HepG2 (cell line): ENCODE measurements around the gene PTCD3. TPM values are rescaled to one million over a fixed set of nuclear protein-coding genes. Genes with fewer than 3 reads are reported as not detected.

ENCODE experiments used
- ATAC-seq: fragments of 200-7000 bp; cut with Tn5 transposase; 3 replicates; pipeline ENCODE4 v1.9.1; 2020; ENCODE audit warnings: mild to moderate bottlenecking, moderate library complexity
- BruUV-seq: library from RNA; stranded (reverse); fragments of 400-500 nt; replicated peaks from 2 replicates; lab custom pipeline; 2021; lab: Mats Ljungman, UMichigan
- CTCF ChIA-PET: fragments of 300-600 bp; formaldehyde crosslinking; extraction: SDS; loops from one replicate; lab custom pipeline; 2021; ENCODE audit warnings: low total read pairs, inconsistent platforms, low intra/inter-chr PET ratio; lab: Yijun Ruan, JAX
- POLR2A ChIA-PET: fragments of 350-600 bp; sonication (Branson Sonifier 250); formaldehyde crosslinking; loops from one replicate; lab custom pipeline; 2020; ENCODE audit warnings: antibody characterized with exemption, inconsistent platforms; lab: Yijun Ruan, JAX
- DNase-seq: peaks from one replicate; pipeline ENCODE4 v3.0.0-alpha.2; 2015; ENCODE audit warnings: low spot score
- FAIRE-seq: peaks from 3 replicates; lab custom pipeline; 2011; peaks lifted over from hg19 to GRCh38; lab: Jason Lieb, UNC
- H2AFZ ChIP-seq: one replicate; pipeline ENCODE4 v1.6.1; 2011; ENCODE audit warnings: low read length, inconsistent platforms
- H3K27ac ChIP-seq: fragments of 300-600 bp; 3 replicates; pipeline ENCODE4 v1.8.0; 2011; ENCODE audit warnings: mixed run types, mild to moderate bottlenecking, mixed read lengths, low read length, inconsistent platforms; ENCODE audit not compliant: insufficient read depth; ENCODE audit errors: extremely low read length
- H3K27me3 ChIP-seq, 2 experiments: fragments of 200-600 bp in 1 of 2; 2 replicates in 1 of 2; 3 replicates in 1 of 2; pipeline versions ENCODE4 v1.6.0 to v1.8.0; 2011; ENCODE audit warnings: low read length in 2 of 2, mild to moderate bottlenecking in 2 of 2, moderate library complexity in 2 of 2, inconsistent platforms in 1 of 2; ENCODE audit not compliant: insufficient read depth in 2 of 2, control insufficient read depth in 1 of 2
- H3K36me3 ChIP-seq, 2 experiments: fragments of 200-600 bp in 1 of 2; replicated peaks in 1 of 2; 2 replicates in 1 of 2; 3 replicates in 1 of 2; pipeline versions ENCODE4 v1.5.1 to v1.8.0; 2011; ENCODE audit warnings: low read length in 2 of 2, inconsistent platforms in 1 of 2; ENCODE audit not compliant: insufficient read depth in 2 of 2, control insufficient read depth in 1 of 2
- H3K4me1 ChIP-seq: 2 replicates; pipeline ENCODE4 v1.5.1; 2012; ENCODE audit warnings: low read length, inconsistent platforms; ENCODE audit not compliant: insufficient read depth
- H3K4me2 ChIP-seq: 2 replicates; pipeline ENCODE4 v1.6.0; 2011; ENCODE audit warnings: low read depth, low read length, inconsistent platforms
- H3K4me3 ChIP-seq, 3 experiments: fragments of 200-600 bp in 1 of 3; sonication (generic), shearing (Covaris generic) in 1 of 3; replicated peaks in 1 of 3; 2 replicates each; pipeline ENCODE4 v1.5.1; 2011 to 2016; ENCODE audit warnings: low read length in 3 of 3, inconsistent platforms in 2 of 3, low read depth in 2 of 3, mild to moderate bottlenecking in 2 of 3, control low read depth in 1 of 3, mixed read lengths in 1 of 3; ENCODE audit not compliant: insufficient read depth in 1 of 3
- H3K79me2 ChIP-seq: one replicate; pipeline ENCODE4 v1.6.1; 2011; ENCODE audit warnings: low read length, inconsistent platforms; ENCODE audit not compliant: insufficient read depth
- H3K9ac ChIP-seq: 2 replicates; pipeline ENCODE4 v1.6.0; 2011; ENCODE audit warnings: mild to moderate bottlenecking, low read depth, low read length, inconsistent platforms; ENCODE audit not compliant: insufficient read depth
- H3K9me3 ChIP-seq: 2 replicates; pipeline ENCODE4 v1.5.1; 2012; ENCODE audit warnings: mild to moderate bottlenecking, low read length
- H4K20me1 ChIP-seq: 2 replicates; pipeline ENCODE4 v1.6.0; 2011; ENCODE audit warnings: inconsistent platforms, mild to moderate bottlenecking, low read length, moderate library complexity; ENCODE audit not compliant: insufficient read depth
- DMAP1 ChIP-seq: IDR thresholded peaks from 2 replicates; pipeline ENCODE4 v1.6.1; 2016
- HNRNPLL ChIP-seq: fragments of 200-400 bp; formaldehyde crosslinking; IDR thresholded peaks from 2 replicates; pipeline ENCODE4 v1.6.1; 2017; ENCODE audit warnings: mild to moderate bottlenecking, low read depth, low read length; ENCODE audit not compliant: poor library complexity, severe bottlenecking
- PAX8 ChIP-seq: sonication (generic); formaldehyde crosslinking; IDR thresholded peaks from 2 replicates; pipeline ENCODE4 v1.8.0; 2022; ENCODE audit warnings: mild to moderate bottlenecking, missing genetic modification reagents, borderline replicate concordance
- REXO4 ChIP-seq: sonication (generic); formaldehyde crosslinking; IDR thresholded peaks from 2 replicates; pipeline ENCODE4 v1.8.0; 2022; ENCODE audit warnings: missing genetic modification reagents, mild to moderate bottlenecking, borderline replicate concordance
- SP5 ChIP-seq: IDR thresholded peaks from 2 replicates; pipeline ENCODE4 v1.6.1; 2016; ENCODE audit warnings: low read depth, borderline replicate concordance
- SYNCRIP ChIP-seq: fragments of 200-400 bp; formaldehyde crosslinking; IDR thresholded peaks from 2 replicates; pipeline ENCODE4 v1.6.1; 2018; ENCODE audit warnings: mild to moderate bottlenecking, low read depth, low read length; ENCODE audit not compliant: insufficient read depth
- THAP8 ChIP-seq: sonication (generic); formaldehyde crosslinking; IDR thresholded peaks from 2 replicates; pipeline ENCODE4 v1.5.1; 2020; ENCODE audit warnings: missing genetic modification reagents, mild to moderate bottlenecking, borderline replicate concordance
- TIGD3 ChIP-seq: sonication (generic); formaldehyde crosslinking; IDR thresholded peaks from 2 replicates; pipeline ENCODE4 v1.5.1; 2020; ENCODE audit warnings: mild to moderate bottlenecking, missing genetic modification reagents, borderline replicate concordance
- ZNF296 ChIP-seq: sonication (generic); formaldehyde crosslinking; conservative IDR thresholded peaks from 2 replicates; pipeline ENCODE4 v1.5.0; 2020; ENCODE audit warnings: mild to moderate bottlenecking, missing genetic modification reagents
- ZNF652 ChIP-seq: IDR thresholded peaks from 2 replicates; pipeline ENCODE4 v1.6.1; 2016; ENCODE audit warnings: low read depth, borderline replicate concordance
- WGBS: methylation state at CpG from one replicate; pipeline ENCODE4 v1.1.6; 2017; ENCODE audit warnings: low lambda C conversion rate; 5-methylcytosine and 5-hydroxymethylcytosine counted together
- in situ Hi-C: cut with HindIII; loops from 2 replicates; pipeline ENCODE4 v1.10.0; 2017; ENCODE audit warnings: low pct_unique_long_range_greater_than_20kb; ENCODE audit not compliant: extremely low pct_ligation_motif_present
- intact Hi-C: fragments of 100-400 bp; cut with micrococcal nuclease; formaldehyde crosslinking; loops from one replicate; pipeline ENCODE4 v1.10.0; 2022; ENCODE audit not compliant: unreplicated experiment
- polyA plus RNA-seq, 8 experiments: library from polyadenylated mRNA; depleted of rRNA in 3 of 8; stranded (reverse) in 7 of 8; unstranded in 1 of 8; fragments of >200 nt; fragmentation: Illumina TruSeq in 4 of 8; extraction: Trizol in 4 of 8; gene quantifications; 2 replicates each; pipeline versions ENCODE4 v1.2.1 to v1.2.3, GENCODE V29; 2011 to 2016; ENCODE audit warnings: low read depth in 4 of 8, missing spikeins in 1 of 8, mixed read lengths in 1 of 8; ENCODE audit not compliant: insufficient read depth in 1 of 8
- total RNA-seq, 5 experiments: library from RNA; depleted of rRNA; stranded (reverse); fragments of >200 nt; fragmentation: Illumina TruSeq; extraction: Trizol; gene quantifications; 2 replicates each; pipeline ENCODE4 v1.2.3, GENCODE V29; 2016; ENCODE audit warnings: low read depth in 1 of 5
- TF ChIP-seq, protein P1 (sequence below): sonication (generic); formaldehyde crosslinking; IDR thresholded peaks from 2 replicates; pipeline ENCODE4 v1.9.0; 2022; ENCODE audit warnings: low read depth, missing genetic modification reagents
- TF ChIP-seq, protein P2 (sequence below): sonication (generic); formaldehyde crosslinking; IDR thresholded peaks from 2 replicates; pipeline ENCODE4 v1.4.0; 2020; ENCODE audit warnings: mild to moderate bottlenecking, missing genetic modification reagents
- TF ChIP-seq, protein P3 (sequence below): sonication (generic); formaldehyde crosslinking; IDR thresholded peaks from 2 replicates; pipeline ENCODE4 v1.8.0; 2022; ENCODE audit warnings: mild to moderate bottlenecking, missing genetic modification reagents, borderline replicate concordance

Gene PTCD3
- total and polyA plus RNA-seq, 2 of the 13 experiments (the other 11 are each of a cell fraction or from before 2014, with no cell fraction given), result 124 to 309 TPM

DNA sequence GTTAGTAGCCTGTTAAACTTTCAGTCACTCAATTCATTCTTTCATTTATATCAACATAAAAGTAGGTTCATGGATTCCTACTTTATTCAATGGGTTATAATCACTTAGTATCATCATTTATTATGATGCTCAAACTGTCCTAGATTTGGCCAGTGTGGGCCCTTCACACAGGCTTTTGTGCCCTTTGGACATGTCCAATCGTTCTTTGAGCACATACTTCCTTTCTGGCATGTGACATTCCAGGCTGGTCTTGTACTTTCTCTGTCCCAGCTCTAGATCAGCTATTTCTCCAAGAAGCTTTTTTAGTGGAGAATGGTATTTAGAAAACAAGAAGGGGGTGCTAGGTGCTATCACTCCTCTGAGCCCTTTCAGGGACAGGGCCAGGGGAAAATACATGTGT, 11.8 kb upstream of the PTCD3 start:
- H2AFZ ChIP-seq, result no peak overlapping the region
- no peak overlapping the region for H3K27ac ChIP-seq
- H3K9ac ChIP-seq, result no peak overlapping the region
- TSS peak; percentile 2 for BruUV-seq
- no peaks in the 10 kb centered on the region for H3K27me3 ChIP-seq
- no peak for DNase-seq
- peaks cover 25 to 77% of the 10 kb centered on the region in 2 experiments for H3K36me3 ChIP-seq
- no peak for FAIRE-seq
- no peaks in the 10 kb centered on the region for H3K9me3 ChIP-seq
- H3K4me1 ChIP-seq, result peaks cover 18% of the 10 kb centered on the region
- no peak overlapping the region for H3K4me3 ChIP-seq
- POLR2A ChIA-PET, result interaction anchor here (3.2 kb wide), 1 partner anchor 12 kb away, joined by 13 read pairs; the partner anchor contains the start of genes POLR1A and PTCD3
- intact Hi-C loops (no loop called here), in situ Hi-C loops (no loop called here)
- ATAC-seq, result peak; percentile 61; the same call in 2 of the 3 replicates
- CTCF ChIA-PET, result no interaction called here
- WGBS, result 53% methylated on average over 1 of the region's 1 CpG
- TF ChIP-seq HNRNPLL, result no peak
- TF ChIP-seq REXO4 (CRISPR knock-in tag), result no peak
- TF ChIP-seq DMAP1 (CRISPR knock-in tag), result no peak
- TF ChIP-seq, protein P1, sequence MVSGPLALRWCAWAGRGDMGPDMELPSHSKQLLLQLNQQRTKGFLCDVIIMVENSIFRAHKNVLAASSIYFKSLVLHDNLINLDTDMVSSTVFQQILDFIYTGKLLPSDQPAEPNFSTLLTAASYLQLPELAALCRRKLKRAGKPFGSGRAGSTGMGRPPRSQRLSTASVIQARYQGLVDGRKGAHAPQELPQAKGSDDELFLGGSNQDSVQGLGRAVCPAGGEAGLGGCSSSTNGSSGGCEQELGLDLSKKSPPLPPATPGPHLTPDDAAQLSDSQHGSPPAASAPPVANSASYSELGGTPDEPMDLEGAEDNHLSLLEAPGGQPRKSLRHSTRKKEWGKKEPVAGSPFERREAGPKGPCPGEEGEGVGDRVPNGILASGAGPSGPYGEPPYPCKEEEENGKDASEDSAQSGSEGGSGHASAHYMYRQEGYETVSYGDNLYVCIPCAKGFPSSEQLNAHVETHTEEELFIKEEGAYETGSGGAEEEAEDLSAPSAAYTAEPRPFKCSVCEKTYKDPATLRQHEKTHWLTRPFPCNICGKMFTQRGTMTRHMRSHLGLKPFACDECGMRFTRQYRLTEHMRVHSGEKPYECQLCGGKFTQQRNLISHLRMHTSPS, result no peak
- TF ChIP-seq, protein P2, sequence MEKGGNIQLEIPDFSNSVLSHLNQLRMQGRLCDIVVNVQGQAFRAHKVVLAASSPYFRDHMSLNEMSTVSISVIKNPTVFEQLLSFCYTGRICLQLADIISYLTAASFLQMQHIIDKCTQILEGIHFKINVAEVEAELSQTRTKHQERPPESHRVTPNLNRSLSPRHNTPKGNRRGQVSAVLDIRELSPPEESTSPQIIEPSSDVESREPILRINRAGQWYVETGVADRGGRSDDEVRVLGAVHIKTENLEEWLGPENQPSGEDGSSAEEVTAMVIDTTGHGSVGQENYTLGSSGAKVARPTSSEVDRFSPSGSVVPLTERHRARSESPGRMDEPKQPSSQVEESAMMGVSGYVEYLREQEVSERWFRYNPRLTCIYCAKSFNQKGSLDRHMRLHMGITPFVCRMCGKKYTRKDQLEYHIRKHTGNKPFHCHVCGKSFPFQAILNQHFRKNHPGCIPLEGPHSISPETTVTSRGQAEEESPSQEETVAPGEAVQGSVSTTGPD (CRISPR knock-in tag), result no peak
- TF ChIP-seq, protein P3, sequence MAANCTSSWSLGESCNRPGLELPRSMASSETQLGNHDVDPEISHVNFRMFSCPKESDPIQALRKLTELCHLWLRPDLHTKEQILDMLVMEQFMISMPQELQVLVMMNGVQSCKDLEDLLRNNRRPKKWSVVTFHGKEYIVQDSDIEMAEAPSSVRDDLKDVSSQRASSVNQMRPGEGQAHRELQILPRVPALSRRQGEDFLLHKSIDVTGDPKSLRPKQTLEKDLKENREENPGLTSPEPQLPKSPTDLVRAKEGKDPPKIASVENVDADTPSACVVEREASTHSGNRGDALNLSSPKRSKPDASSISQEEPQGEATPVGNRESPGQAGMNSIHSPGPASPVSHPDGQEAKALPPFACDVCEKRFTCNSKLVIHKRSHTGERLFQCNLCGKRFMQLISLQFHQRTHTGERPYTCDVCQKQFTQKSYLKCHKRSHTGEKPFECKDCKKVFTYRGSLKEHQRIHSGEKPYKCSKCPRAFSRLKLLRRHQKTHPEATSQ (CRISPR knock-in tag), result no peak
- TF ChIP-seq SYNCRIP, result no peak
- no peak for TF ChIP-seq ZNF296 (CRISPR knock-in tag)
- TF ChIP-seq ZNF652 (CRISPR knock-in tag), result no peak
- no peak for TF ChIP-seq SP5
- TF ChIP-seq THAP8 (CRISPR knock-in tag), result no peak
- no peak for TF ChIP-seq TIGD3
- no peak for TF ChIP-seq PAX8 (CRISPR knock-in tag)
- no peak overlapping the region for H3K4me2 ChIP-seq
- peaks cover 3% of the 10 kb centered on the region; the same call in 1 of the 2 replicates for H4K20me1 ChIP-seq
- peaks cover 30% of the 10 kb centered on the region for H3K79me2 ChIP-seq
